CD14-positive monocyte (primary cell): ENCODE data around the gene GBX2. TPM values are rescaled to one million over a fixed set of nuclear protein-coding genes. Genes with fewer than 3 reads are reported as not detected.

Source experiments
- DNase-seq, 3 donors: peaks; one replicate each; pipeline ENCODE4 v3.0.0-alpha.2; 2011 to 2022
- H2AFZ ChIP-seq: 2 replicates; pipeline ENCODE4 v1.6.0; 2012; ENCODE audit warnings: mild to moderate bottlenecking, low read depth, low read length, inconsistent platforms; ENCODE audit not compliant: insufficient read depth, poor library complexity, severe bottlenecking
- H3K27ac ChIP-seq, 2 donors: 1 replicate in 1 of 2; 2 replicates in 1 of 2; pipeline ENCODE4 v1.5.1; 2012 to 2013; ENCODE audit warnings: low read length in 2 of 2, control low read depth in 1 of 2, inconsistent platforms in 1 of 2, low read depth in 1 of 2, mild to moderate bottlenecking in 1 of 2
- H3K27me3 ChIP-seq, 2 donors: one replicate each; pipeline versions ENCODE4 v1.6.0 to v1.6.1; 2011 to 2013; ENCODE audit warnings: low read length in 2 of 2; ENCODE audit not compliant: control insufficient read depth in 2 of 2, insufficient read depth in 2 of 2
- H3K36me3 ChIP-seq, 2 donors: replicated peaks in 1 of 2; 1 replicate in 1 of 2; 2 replicates in 1 of 2; pipeline versions ENCODE4 v1.5.1 to v1.6.1; 2012 to 2013; ENCODE audit warnings: low read length in 2 of 2, control low read depth in 1 of 2, inconsistent platforms in 1 of 2, mild to moderate bottlenecking in 1 of 2; ENCODE audit not compliant: insufficient read depth in 2 of 2, control insufficient read depth in 1 of 2
- H3K4me1 ChIP-seq, 2 donors: 1 replicate in 1 of 2; 2 replicates in 1 of 2; pipeline versions ENCODE4 v1.5.1 to v1.6.1; 2012 to 2013; ENCODE audit warnings: low read length in 2 of 2, control low read depth in 1 of 2, inconsistent platforms in 1 of 2, mild to moderate bottlenecking in 1 of 2, moderate library complexity in 1 of 2; ENCODE audit not compliant: insufficient read depth in 2 of 2, control insufficient read depth in 1 of 2
- H3K4me2 ChIP-seq: replicated peaks from 2 replicates; pipeline ENCODE3; 2012; ENCODE audit warnings: low read length, moderate library complexity, mild to moderate bottlenecking; ENCODE audit not compliant: poor library complexity, severe bottlenecking; ENCODE audit errors: extremely low read depth
- H3K4me3 ChIP-seq, 3 experiments: fragments of 200-600 bp in 1 of 3; sonication (generic) in 1 of 3; replicated peaks in 1 of 3; 1 replicate in 2 of 3; 2 replicates in 1 of 3; pipeline ENCODE4 v1.5.1; 2011 to 2013; ENCODE audit warnings: low read length in 3 of 3, mild to moderate bottlenecking in 3 of 3, control low read depth in 2 of 3, low read depth in 2 of 3, inconsistent platforms in 1 of 3, moderate library complexity in 1 of 3
- H3K79me2 ChIP-seq: 2 replicates; pipeline ENCODE4 v1.6.0; 2012; ENCODE audit warnings: mild to moderate bottlenecking, control low read depth, inconsistent platforms, low read length, moderate library complexity; ENCODE audit not compliant: insufficient read depth
- H3K9ac ChIP-seq: 2 replicates; pipeline ENCODE4 v1.6.0; 2017; ENCODE audit warnings: low read length, mild to moderate bottlenecking; ENCODE audit not compliant: insufficient read depth, poor library complexity, severe bottlenecking
- H3K9me3 ChIP-seq, 2 donors: replicated peaks in 1 of 2; 1 replicate in 1 of 2; 2 replicates in 1 of 2; pipeline versions ENCODE4 v1.5.1 to v1.6.1; 2012 to 2013; ENCODE audit warnings: low read length in 2 of 2, control low read depth in 1 of 2; ENCODE audit not compliant: control insufficient read depth in 1 of 2, insufficient read depth in 1 of 2
- H4K20me1 ChIP-seq: 2 replicates; pipeline ENCODE4 v1.6.0; 2012; ENCODE audit warnings: mild to moderate bottlenecking, low read length, control low read depth, moderate library complexity; ENCODE audit not compliant: insufficient read depth
- H3K27ac Mint-ChIP-seq, 7 donors: one replicate each; pipeline ENCODE4 v1.8.0; 2020; ENCODE audit warnings: mild to moderate bottlenecking in 7 of 7, mixed read lengths in 7 of 7, moderate library complexity in 6 of 7, inconsistent platforms in 2 of 7
- H3K27me3 Mint-ChIP-seq, 3 donors: one replicate each; pipeline ENCODE4 v1.8.0; 2021 to 2022; ENCODE audit warnings: low read depth in 3 of 3, mild to moderate bottlenecking in 3 of 3, mixed read lengths in 3 of 3, moderate library complexity in 3 of 3, inconsistent platforms in 1 of 3
- H3K36me3 Mint-ChIP-seq, 2 donors: one replicate each; pipeline ENCODE4 v1.8.0; 2020; ENCODE audit warnings: mixed read lengths in 2 of 2, inconsistent platforms in 1 of 2, mild to moderate bottlenecking in 1 of 2
- H3K4me1 Mint-ChIP-seq: one replicate; pipeline ENCODE4 v1.8.0; 2020; ENCODE audit warnings: mild to moderate bottlenecking, mixed read lengths
- H3K4me3 Mint-ChIP-seq, 2 donors: one replicate each; pipeline ENCODE4 v1.8.0; 2020; ENCODE audit warnings: mild to moderate bottlenecking in 2 of 2, mixed read lengths in 2 of 2, moderate library complexity in 1 of 2
- H3K9me3 Mint-ChIP-seq, 7 donors: one replicate each; pipeline ENCODE4 v1.8.0; 2020 to 2022; ENCODE audit warnings: mixed read lengths in 7 of 7, mild to moderate bottlenecking in 6 of 7, moderate library complexity in 6 of 7, inconsistent platforms in 2 of 7
- WGBS: methylation state at CpG from one replicate; pipeline ENCODE4 v1.1.5; 2013; ENCODE audit warnings: missing lambda C conversion rate; ENCODE audit not compliant: insufficient coverage; 5-methylcytosine and 5-hydroxymethylcytosine counted together
- intact Hi-C, 2 donors: fragments of 100-400 bp; cut with micrococcal nuclease; formaldehyde crosslinking; loops; one replicate each; pipeline versions ENCODE4 v1.15.0 to v1.15.1; 2023
- polyA plus RNA-seq, 3 donors: library from polyadenylated mRNA; depleted of rRNA in 1 of 3; unstranded in 2 of 3; stranded (reverse) in 1 of 3; fragments of 300-500 nt in 2 of 3; fragments of >200 nt in 1 of 3; fragmentation: Illumina TruSeq in 2 of 3; gene quantifications; 1 replicate in 2 of 3; 2 replicates in 1 of 3; pipeline ENCODE4 v1.2.3, GENCODE V29; 2012 to 2021
- TF ChIP-seq, protein P1 (sequence below): fragments of 200-600 bp; IDR thresholded peaks from one replicate; pipeline ENCODE4 v1.8.0; 2022; ENCODE audit warnings: antibody characterized with exemption, mild to moderate bottlenecking

The GBX2 gene
- polyA plus RNA-seq, 3 donors = not detected

- Mint-ChIP-seq H3K27me3 (peaks cover 3 to 27% (median 8%) of the 10 kb centered on the region in 3 donors), H3K9me3 (peaks cover 0 to 3% (median 0%) of the 10 kb centered on the region in 7 donors), H3K36me3 (no peaks in the 10 kb centered on the region), H3K4me1 (no peaks in the 10 kb centered on the region), H3K27ac (no peak overlapping the region), H3K4me3 (no peak overlapping the region)
- H3K27me3 ChIP-seq = peaks cover 0 to 13% of the 10 kb centered on the region in 2 donors
- no peak overlapping the region for H3K27ac ChIP-seq
- no peak overlapping the region for H2AFZ ChIP-seq
- H3K79me2 ChIP-seq = no peaks in the 10 kb centered on the region
- H3K9ac ChIP-seq = no peak overlapping the region
- no peaks in the 10 kb centered on the region for H3K4me1 ChIP-seq
- intact Hi-C loops = no loop called here
- no peaks in the 10 kb centered on the region for H3K9me3 ChIP-seq
- 90% methylated on average over 4 of the region's 4 CpGs for WGBS
- H3K36me3 ChIP-seq = no peaks in the 10 kb centered on the region
- no peak overlapping the region for H3K4me2 ChIP-seq
- H3K4me3 ChIP-seq = no peak overlapping the region
- no peak for DNase-seq
- no peaks in the 10 kb centered on the region for H4K20me1 ChIP-seq
- TF ChIP-seq, protein P1, sequence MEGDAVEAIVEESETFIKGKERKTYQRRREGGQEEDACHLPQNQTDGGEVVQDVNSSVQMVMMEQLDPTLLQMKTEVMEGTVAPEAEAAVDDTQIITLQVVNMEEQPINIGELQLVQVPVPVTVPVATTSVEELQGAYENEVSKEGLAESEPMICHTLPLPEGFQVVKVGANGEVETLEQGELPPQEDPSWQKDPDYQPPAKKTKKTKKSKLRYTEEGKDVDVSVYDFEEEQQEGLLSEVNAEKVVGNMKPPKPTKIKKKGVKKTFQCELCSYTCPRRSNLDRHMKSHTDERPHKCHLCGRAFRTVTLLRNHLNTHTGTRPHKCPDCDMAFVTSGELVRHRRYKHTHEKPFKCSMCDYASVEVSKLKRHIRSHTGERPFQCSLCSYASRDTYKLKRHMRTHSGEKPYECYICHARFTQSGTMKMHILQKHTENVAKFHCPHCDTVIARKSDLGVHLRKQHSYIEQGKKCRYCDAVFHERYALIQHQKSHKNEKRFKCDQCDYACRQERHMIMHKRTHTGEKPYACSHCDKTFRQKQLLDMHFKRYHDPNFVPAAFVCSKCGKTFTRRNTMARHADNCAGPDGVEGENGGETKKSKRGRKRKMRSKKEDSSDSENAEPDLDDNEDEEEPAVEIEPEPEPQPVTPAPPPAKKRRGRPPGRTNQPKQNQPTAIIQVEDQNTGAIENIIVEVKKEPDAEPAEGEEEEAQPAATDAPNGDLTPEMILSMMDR = no peak
These were observed 49.2 kb downstream of the GBX2 start for GRCh38 chr2:236119003-236119402.

DNA sequence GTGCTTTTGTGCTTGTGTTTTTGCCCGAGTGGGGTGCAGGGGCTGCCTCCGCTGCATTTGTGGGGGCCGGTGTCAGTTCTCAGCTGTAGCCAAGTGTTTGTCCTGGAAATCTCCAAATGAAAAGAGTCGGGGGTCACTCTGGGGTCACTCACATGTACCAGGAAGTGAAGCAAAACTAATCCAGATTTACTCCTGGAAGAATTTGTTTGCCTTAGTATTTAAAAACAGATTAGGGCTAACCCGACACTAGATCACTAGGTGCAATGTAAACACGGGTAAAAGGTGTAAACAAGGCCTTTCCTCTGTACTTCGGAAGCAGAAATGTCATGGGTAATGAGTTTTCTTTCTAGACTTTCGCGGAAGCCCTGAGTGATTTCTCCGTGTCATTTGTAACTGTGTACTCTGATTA, 50.3 kb downstream of the GBX2 start:
- peaks cover 0 to 3% (median 0%) of the 10 kb centered on the region in 7 donors for H3K9me3 Mint-ChIP-seq
- Histone ChIP-seq H2AFZ (no peak overlapping the region), H3K27ac (no peak overlapping the region), H3K9ac (no peak overlapping the region), H3K9me3 (no peaks in the 10 kb centered on the region), H4K20me1 (no peaks in the 10 kb centered on the region), H3K36me3 (no peaks in the 10 kb centered on the region), H3K4me3 (no peak overlapping the region), H3K27me3 (peaks cover 0 to 13% of the 10 kb centered on the region in 2 donors), H3K79me2 (no peaks in the 10 kb centered on the region), H3K4me2 (no peak overlapping the region), H3K4me1 (no peaks in the 10 kb centered on the region)
- DNase-seq = no peak
- WGBS = 51% methylated on average over 4 of the region's 10 CpGs
- intact Hi-C loops = no loop called here
- no peak overlapping the region for H3K4me3 Mint-ChIP-seq
- H3K36me3 Mint-ChIP-seq = no peaks in the 10 kb centered on the region
- H3K4me1 Mint-ChIP-seq = no peaks in the 10 kb centered on the region
- TF ChIP-seq, protein P1 = no peak
- no peak overlapping the region for H3K27ac Mint-ChIP-seq
- H3K27me3 Mint-ChIP-seq = peaks cover 3 to 27% (median 8%) of the 10 kb centered on the region in 3 donors
